Transverse colon (tissue), 4 donors: ENCODE results near the gene ENPP5. TPM values are rescaled to one million over a fixed set of nuclear protein-coding genes. Genes with fewer than 3 reads are reported as not detected.
"Not testable (repeated sequence)": the region's sequence is repeated elsewhere in the genome, so short reads cannot be mapped to it uniquely, and the experiment has no call there.

ENCODE experiments used
- DNase-seq: peaks from one replicate; pipeline ENCODE4 v3.0.0-alpha.2; 2019
- H3K27ac ChIP-seq, 4 donors: fragments of 200-600 bp; sonication (generic); 2 replicates each; pipeline ENCODE4 v1.5.1; 2016 to 2018; ENCODE audit warnings: inconsistent platforms in 4 of 4
- H3K27me3 ChIP-seq: fragments of 200-600 bp; sonication (generic); 2 replicates; pipeline ENCODE4 v1.5.1; 2017; ENCODE audit warnings: inconsistent platforms
- H3K36me3 ChIP-seq, 4 donors: fragments of 200-600 bp; sonication (generic); 2 replicates each; pipeline ENCODE4 v1.5.1; 2017 to 2019; ENCODE audit warnings: inconsistent platforms in 4 of 4
- H3K4me1 ChIP-seq, 4 donors: fragments of 200-600 bp; sonication (generic); 2 replicates each; pipeline ENCODE4 v1.5.1; 2017 to 2020; ENCODE audit warnings: inconsistent platforms in 4 of 4
- H3K4me3 ChIP-seq, 4 donors: fragments of 200-600 bp; sonication (generic); 1 replicate in 1 of 4; 2 replicates in 3 of 4; pipeline versions ENCODE4 v1.5.1 to v1.6.1; 2017 to 2019; ENCODE audit warnings: inconsistent platforms in 4 of 4
- H3K9me3 ChIP-seq, 2 donors: fragments of 200-600 bp; sonication (generic); 2 replicates each; pipeline ENCODE4 v1.5.1; 2017 to 2019; ENCODE audit warnings: inconsistent platforms in 2 of 2
- CTCF ChIP-seq, 5 experiments: fragments of 200-600 bp in 3 of 5; fragments of 450-650 bp in 2 of 5; sonication (generic) in 3 of 5; IDR thresholded peaks; 1 replicate in 2 of 5; 2 replicates in 3 of 5; pipeline ENCODE4 v1.5.1; 2016 to 2017; ENCODE audit warnings: antibody characterized with exemption in 5 of 5, inconsistent platforms in 3 of 5, mild to moderate bottlenecking in 2 of 5, moderate library complexity in 1 of 5
- EP300 ChIP-seq: sonication (generic); formaldehyde crosslinking; IDR thresholded peaks from one replicate; pipeline ENCODE4 v1.6.1; 2017; ENCODE audit warnings: antibody characterized with exemption, low read depth
- POLR2A ChIP-seq: fragments of 450-650 bp; IDR thresholded peaks from one replicate; pipeline ENCODE4 v1.6.1; 2016; ENCODE audit warnings: antibody characterized with exemption, mild to moderate bottlenecking, moderate library complexity
- POLR2AphosphoS5 ChIP-seq, 3 donors: sonication (generic); formaldehyde crosslinking; IDR thresholded peaks; one replicate each; pipeline ENCODE4 v1.6.1; 2016; ENCODE audit warnings: antibody characterized with exemption in 3 of 3
- WGBS, 2 donors: methylation state at CpG; one replicate each; pipeline ENCODE4 v1.1.5; 2018; ENCODE audit warnings: low coverage in 1 of 2; 5-methylcytosine and 5-hydroxymethylcytosine counted together
- in situ Hi-C, 4 donors: fragments of 200-750 bp; cut with MboI; loops; one replicate each; pipeline versions ENCODE4 v1.15.0 to v1.15.1; 2017; ENCODE audit warnings: low sequenced_read_pairs in 3 of 4, low pct_ligation_motif_present in 1 of 4, low pct_unique_long_range_greater_than_20kb in 1 of 4
- intact Hi-C: fragments of 100-400 bp; cut with DNase I; formaldehyde crosslinking; loops from one replicate; pipeline ENCODE4 v1.15.1; 2023; ENCODE audit warnings: low total_unique reads
- total RNA-seq, 4 donors: library from RNA; depleted of rRNA; stranded (reverse); fragments of >200 nt; gene quantifications; one replicate each; pipeline ENCODE4 v1.1.0, GENCODE V29; 2016

Gene ENPP5
- total RNA-seq, 4 donors from 2014 or later, result 3.3 to 5.5 TPM; not detected in 2

DNA sequence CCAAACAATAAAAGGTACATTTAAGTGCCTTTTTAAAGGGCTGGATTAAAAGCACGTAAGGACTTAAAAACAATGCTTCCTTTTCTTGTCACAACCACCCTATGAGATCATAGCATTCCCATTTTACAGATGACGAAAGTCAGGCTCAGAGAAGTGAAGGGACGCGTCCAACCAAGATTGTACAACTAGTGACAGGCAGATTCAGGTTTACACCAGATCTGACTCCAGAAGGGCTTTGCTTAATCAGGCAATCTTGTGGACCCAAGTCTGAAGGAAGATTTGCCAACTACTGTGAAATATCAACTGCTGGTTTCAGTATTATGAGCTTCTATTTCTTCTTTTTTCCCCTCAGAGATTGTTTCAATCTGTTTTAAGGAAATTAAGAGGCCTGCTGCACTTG lies 40.1 kb downstream of the ENPP5 start:
- H3K36me3 ChIP-seq, result no peaks in the 10 kb centered on the region
- peaks cover 0 to 23% (median 9%) of the 10 kb centered on the region in 4 donors for H3K4me1 ChIP-seq
- DNase-seq, result no peak
- H3K9me3 ChIP-seq, result no peaks in the 10 kb centered on the region
- H3K4me3 ChIP-seq, result peak overlapping the region; percentile 66 to 99 (median 82)
- intact Hi-C loops, result no loop called here
- in situ Hi-C loops, result no loop called here
- TF ChIP-seq CTCF (IDR thresholded peaks at IDR 0.05) (no peak), POLR2AphosphoS5 (IDR thresholded peaks at IDR 0.05) (no peak), EP300 (no peak), POLR2A (no peak)
- 13 to 33% methylated on average over 1 to 4 of the region's 4 CpGs for WGBS, 2 donors
- H3K27me3 ChIP-seq, result no peaks in the 10 kb centered on the region
- peak overlapping the region; percentile 78 to 94 (median 90) for H3K27ac ChIP-seq

DNA sequence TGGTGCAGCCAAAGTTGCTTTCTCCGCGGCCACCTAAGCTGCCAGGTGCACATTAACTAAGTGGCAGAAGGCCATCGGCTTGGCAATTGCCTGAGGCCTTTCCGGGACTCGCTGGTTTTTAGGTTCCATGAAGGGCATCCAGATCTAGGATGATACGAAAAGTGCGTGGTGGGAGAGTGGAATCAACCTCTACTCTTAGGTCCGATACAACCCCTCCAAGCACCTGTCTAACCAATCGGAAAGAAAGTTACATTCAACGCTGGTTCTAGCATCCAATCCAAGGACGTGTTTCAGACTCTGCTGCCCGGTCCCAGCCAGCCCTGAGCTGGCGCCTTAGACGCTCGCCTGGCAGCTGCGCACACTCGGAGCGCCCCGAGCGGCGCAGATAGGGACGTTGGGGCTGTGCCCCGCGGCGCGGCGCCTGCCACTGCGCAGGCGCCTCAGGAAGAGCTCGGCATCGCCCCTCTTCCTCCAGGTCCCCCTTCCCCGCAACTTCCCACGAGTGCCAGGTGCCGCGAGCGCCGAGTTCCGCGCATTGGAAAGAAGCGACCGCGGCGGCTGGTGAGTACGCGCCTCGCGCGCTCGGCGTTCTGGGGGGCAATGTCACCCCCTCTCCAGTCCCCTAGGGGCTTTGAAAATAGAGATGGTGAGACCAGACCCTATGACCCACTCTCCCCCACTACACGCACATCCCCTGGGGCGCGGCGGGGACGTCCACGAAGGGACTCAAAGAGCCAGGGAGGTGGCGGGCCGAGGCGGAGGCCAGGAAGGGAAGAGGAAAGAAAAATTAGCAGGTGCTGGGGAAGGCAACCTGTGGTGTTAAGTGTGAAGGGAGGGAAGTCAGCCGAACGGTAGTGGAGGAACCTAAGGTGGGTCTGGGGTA lies 40.9 kb downstream of the ENPP5 start, which contains the start of gene ENPP4:
Gene ENPP4, plus strand, starts transcription at position 361 of the 883 bp plus-strand sequence. CDS start 9,595 bp downstream, outside the sequence.
- WGBS, 2 donors, result 0 to 3% methylated on average over 8 to 32 of the region's 61 CpGs
- H3K27me3 ChIP-seq, result no peaks in the 10 kb centered on the region
- H3K9me3 ChIP-seq, result no peaks in the 10 kb centered on the region
- peak within 1 kb of the TSS; percentile 66 to 99 (median 82) for H3K4me3 ChIP-seq
- in situ Hi-C loops, result no loop called here
- intact Hi-C loops, result no loop called here
- H3K27ac ChIP-seq, result peak within 1 kb of the TSS; percentile 78 to 94 (median 90)
- H3K36me3 ChIP-seq, result no peaks in the 10 kb centered on the region
- peaks cover 0 to 23% (median 9%) of the 10 kb centered on the region in 4 donors for H3K4me1 ChIP-seq
- DNase-seq, result peak; percentile 91
- TF ChIP-seq EP300 (no peak), CTCF (IDR thresholded peaks at IDR 0.05) (peak in 3 of 5 experiments; percentile 11 to 17 (median 15)), POLR2AphosphoS5 (IDR thresholded peaks at IDR 0.05) (peak; percentile 70 to 84 (median 77)), POLR2A (peak; percentile 90)

DNA sequence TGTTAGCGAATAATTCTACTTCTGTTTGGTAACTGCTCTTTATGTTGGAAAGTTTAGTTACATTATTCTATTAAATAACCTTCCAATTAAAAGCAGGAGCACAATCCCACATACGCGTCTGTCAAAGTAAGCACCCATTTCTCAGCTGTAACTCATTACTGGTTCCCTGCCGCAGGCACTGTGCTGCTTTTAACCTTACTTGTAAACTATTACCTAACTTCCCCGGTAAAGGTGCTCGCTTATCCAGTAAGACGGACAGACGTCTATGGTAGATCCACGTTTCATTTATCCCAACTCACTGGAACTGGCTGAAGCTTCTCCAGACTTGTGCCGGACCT lies 41.5 kb downstream of the ENPP5 start:
- 6 to 14% methylated on average over 3 to 10 of the region's 10 CpGs for WGBS, 2 donors
- peaks cover 0 to 23% (median 9%) of the 10 kb centered on the region in 4 donors for H3K4me1 ChIP-seq
- H3K9me3 ChIP-seq, result no peaks in the 10 kb centered on the region
- H3K27me3 ChIP-seq, result no peaks in the 10 kb centered on the region
- H3K36me3 ChIP-seq, result no peaks in the 10 kb centered on the region
- peak overlapping the region; percentile 38 to 99 (median 82) for H3K4me3 ChIP-seq
- no peak for TF ChIP-seq CTCF (IDR thresholded peaks at IDR 0.05)
- TF ChIP-seq EP300, result no peak
- no peak for DNase-seq
- peak overlapping the region; percentile 78 to 94 (median 90) for H3K27ac ChIP-seq
- intact Hi-C loops, result no loop called here
- in situ Hi-C loops, result no loop called here

DNA sequence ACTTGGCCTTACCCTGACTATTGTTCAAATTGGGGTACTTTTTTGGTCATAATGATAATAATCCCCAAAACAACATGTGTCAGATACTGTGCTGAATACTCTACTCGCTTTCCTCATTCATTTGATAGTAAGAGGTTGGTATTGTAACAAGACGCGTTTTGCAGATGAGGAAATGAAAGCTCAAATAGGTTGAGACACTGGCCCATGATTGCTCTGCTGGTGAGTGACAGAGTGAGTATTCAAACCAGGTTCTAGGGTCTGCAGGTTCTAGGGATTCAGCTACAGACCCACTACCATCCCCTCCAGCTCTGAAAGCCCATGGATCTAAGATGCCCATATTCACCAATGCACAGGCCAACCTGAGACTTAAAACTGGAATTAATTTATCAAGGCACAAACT lies 42.3 kb downstream of the ENPP5 start:
- no peaks in the 10 kb centered on the region for H3K27me3 ChIP-seq
- no peaks in the 10 kb centered on the region for H3K9me3 ChIP-seq
- intact Hi-C loops, result no loop called here
- 44 to 59% methylated on average over 3 of the region's 3 CpGs for WGBS, 2 donors
- in situ Hi-C loops, result no loop called here
- H3K27ac ChIP-seq, result no peak overlapping the region
- H3K36me3 ChIP-seq, result no peaks in the 10 kb centered on the region
- no peak for DNase-seq
- peaks cover 0 to 23% (median 9%) of the 10 kb centered on the region in 4 donors for H3K4me1 ChIP-seq
- H3K4me3 ChIP-seq, result peak overlapping the region in 1 of 4 donors; percentile 99
- TF ChIP-seq CTCF (IDR thresholded peaks at IDR 0.05) (no peak), EP300 (no peak), POLR2AphosphoS5 (IDR thresholded peaks at IDR 0.05) (no peak), POLR2A (no peak)

DNA sequence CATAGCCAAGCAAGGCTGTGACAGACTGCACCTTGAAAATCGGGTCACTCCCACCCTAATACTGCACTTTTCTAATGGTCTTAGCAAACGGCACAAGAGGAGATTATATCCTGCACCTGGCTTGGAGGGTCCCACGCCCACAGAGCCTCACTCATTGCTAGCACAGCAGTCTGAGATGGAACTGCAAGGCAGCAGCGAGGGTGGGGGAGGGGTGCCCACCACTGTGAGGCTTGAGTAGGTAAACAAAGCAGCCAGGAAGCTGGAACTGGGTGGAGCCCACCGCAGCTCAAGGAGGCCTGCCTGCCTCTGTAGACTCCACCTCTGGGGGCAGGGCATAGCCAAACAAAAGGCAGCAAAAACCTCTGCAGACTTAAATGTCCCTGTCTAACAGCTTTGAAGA lies 51.1 kb downstream of the ENPP5 start:
- in situ Hi-C loops, intact Hi-C loops, H3K27ac ChIP-seq, H3K4me1 ChIP-seq, H3K27me3 ChIP-seq, DNase-seq, H3K36me3 ChIP-seq, H3K9me3 ChIP-seq, H3K4me3 ChIP-seq: not testable (repeated sequence)
- WGBS, 2 donors, result 68% methylated on average over 4 of the region's 5 CpGs; no CpG with 5 or more reads in 1 of the 2 donors
